ENCODE results near the gene NCOR2. TPM values are rescaled to one million over a fixed set of nuclear protein-coding genes. Genes with fewer than 3 reads are reported as not detected.
A peak's percentile ranks its signal among the peaks of the same experiment; 100 is the strongest.

Gene NCOR2
- total RNA-seq, 4 donors from 2014 or later = 72.1 to 460 (median 119) TPM

DNA sequence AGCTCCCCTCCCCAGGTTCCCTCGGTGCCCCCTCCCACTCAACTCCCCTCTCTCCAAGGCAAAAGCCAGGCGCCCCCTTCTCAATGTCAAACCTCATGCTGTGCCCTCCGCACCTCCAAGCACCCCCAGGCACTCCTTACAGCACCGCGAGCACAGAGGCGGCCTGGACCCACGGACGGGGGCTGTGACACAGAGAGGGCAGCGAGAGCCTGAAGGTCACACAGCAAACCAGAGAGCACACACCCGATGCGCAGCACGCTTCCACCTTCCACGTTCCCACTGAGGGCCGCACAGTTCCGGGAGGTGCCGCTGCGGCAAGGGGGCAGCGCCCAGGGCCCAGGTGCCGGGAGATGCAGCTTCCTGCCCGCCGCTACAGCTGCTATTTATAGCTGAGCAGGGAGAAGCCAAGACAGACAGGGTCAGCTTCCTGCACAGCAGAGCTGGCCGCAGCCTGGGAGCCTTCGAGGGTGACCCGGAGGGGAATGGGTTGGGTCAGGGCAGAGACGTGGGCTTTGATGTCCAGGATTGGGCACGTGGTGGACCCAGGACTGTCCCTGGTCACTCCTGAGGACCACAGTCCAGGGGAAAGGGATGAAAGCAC, 12.9 kb downstream of the NCOR2 start:
- peaks cover 24 to 75% (median 53%) of the 10 kb centered on the region in 4 donors for H3K4me1 ChIP-seq
- no peak for TF ChIP-seq POLR2A (IDR thresholded peaks at IDR 0.05)
- TF ChIP-seq EP300 (IDR thresholded peaks at IDR 0.05; ENCODE audit: low read depth) = no peak
- TF ChIP-seq, protein P1, sequence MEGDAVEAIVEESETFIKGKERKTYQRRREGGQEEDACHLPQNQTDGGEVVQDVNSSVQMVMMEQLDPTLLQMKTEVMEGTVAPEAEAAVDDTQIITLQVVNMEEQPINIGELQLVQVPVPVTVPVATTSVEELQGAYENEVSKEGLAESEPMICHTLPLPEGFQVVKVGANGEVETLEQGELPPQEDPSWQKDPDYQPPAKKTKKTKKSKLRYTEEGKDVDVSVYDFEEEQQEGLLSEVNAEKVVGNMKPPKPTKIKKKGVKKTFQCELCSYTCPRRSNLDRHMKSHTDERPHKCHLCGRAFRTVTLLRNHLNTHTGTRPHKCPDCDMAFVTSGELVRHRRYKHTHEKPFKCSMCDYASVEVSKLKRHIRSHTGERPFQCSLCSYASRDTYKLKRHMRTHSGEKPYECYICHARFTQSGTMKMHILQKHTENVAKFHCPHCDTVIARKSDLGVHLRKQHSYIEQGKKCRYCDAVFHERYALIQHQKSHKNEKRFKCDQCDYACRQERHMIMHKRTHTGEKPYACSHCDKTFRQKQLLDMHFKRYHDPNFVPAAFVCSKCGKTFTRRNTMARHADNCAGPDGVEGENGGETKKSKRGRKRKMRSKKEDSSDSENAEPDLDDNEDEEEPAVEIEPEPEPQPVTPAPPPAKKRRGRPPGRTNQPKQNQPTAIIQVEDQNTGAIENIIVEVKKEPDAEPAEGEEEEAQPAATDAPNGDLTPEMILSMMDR (IDR thresholded peaks at IDR 0.05) = no peak
- no peak for TF ChIP-seq POLR2AphosphoS5 (IDR thresholded peaks at IDR 0.05)
- intact Hi-C loops (cut with DNase I; ENCODE audit: low total_unique reads) = loop anchor here (5.0 kb wide), 1 partner anchor 37 kb away; no protein-coding TSS in a partner anchor
- no peak overlapping the region for H3K4me3 ChIP-seq
- no peak for DNase-seq
- H3K36me3 ChIP-seq = no peaks in the 10 kb centered on the region
- H3K27me3 ChIP-seq = no peaks in the 10 kb centered on the region
- in situ Hi-C loops (cut with MboI; ENCODE audit: low pct_ligation_motif_present in 1 of 4, low pct_unique_long_range_greater_than_20kb in 1 of 4, low sequenced_read_pairs in 3 of 4) = no loop called here
- H3K27ac ChIP-seq = no peak overlapping the region
- 83% methylated on average over 25 of the region's 26 CpGs; no CpG with 5 or more reads in 1 of the 2 donors for WGBS, 2 donors (ENCODE audit: low coverage in 1 of 2)
- H3K9me3 ChIP-seq = no peaks in the 10 kb centered on the region

DNA sequence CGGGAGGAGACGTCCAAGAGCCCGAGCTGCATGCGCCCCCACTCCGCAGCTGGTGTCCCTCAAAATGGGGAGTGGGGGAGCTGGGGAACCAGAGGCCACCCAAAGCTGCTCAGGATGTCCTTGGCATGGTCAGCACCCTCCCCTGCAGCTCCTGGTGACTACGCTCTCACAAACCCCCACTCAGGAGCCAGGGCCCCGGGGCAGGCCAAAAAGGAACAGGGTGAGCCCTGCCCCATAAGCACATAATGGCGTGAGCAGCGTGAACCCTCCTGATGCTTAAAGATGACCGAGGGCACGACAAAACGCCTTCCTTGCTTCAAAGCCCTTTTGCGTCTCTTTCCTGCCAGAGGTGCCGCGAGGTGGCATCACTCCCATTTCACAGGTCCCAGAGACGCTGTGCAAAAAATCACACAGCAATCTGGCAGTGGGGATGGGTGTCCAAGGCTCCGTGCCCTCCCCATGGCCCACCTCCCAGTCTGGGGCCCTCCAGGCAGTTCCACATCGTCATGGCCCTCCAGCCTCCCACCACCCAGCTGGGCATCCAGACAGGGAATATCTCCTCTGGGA, 13.5 kb downstream of the NCOR2 start:
- H3K27me3 ChIP-seq = no peaks in the 10 kb centered on the region
- intact Hi-C loops (cut with DNase I; ENCODE audit: low total_unique reads) = loop anchor here (5.0 kb wide), 1 partner anchor 37 kb away; no protein-coding TSS in a partner anchor
- WGBS, 2 donors (ENCODE audit: low coverage in 1 of 2) = 89% methylated on average over 18 of the region's 18 CpGs; no CpG with 5 or more reads in 1 of the 2 donors
- in situ Hi-C loops (cut with MboI; ENCODE audit: low pct_ligation_motif_present in 1 of 4, low pct_unique_long_range_greater_than_20kb in 1 of 4, low sequenced_read_pairs in 3 of 4) = no loop called here
- H3K27ac ChIP-seq = no peak overlapping the region
- H3K4me3 ChIP-seq = no peak overlapping the region
- H3K36me3 ChIP-seq = no peaks in the 10 kb centered on the region
- peaks cover 29 to 81% (median 59%) of the 10 kb centered on the region in 4 donors for H3K4me1 ChIP-seq
- no peak for DNase-seq
- no peaks in the 10 kb centered on the region for H3K9me3 ChIP-seq
- no peak for TF ChIP-seq POLR2A (IDR thresholded peaks at IDR 0.05)
- no peak for TF ChIP-seq POLR2AphosphoS5 (IDR thresholded peaks at IDR 0.05)
- TF ChIP-seq, protein P1 (IDR thresholded peaks at IDR 0.05) = no peak
- TF ChIP-seq EP300 (IDR thresholded peaks at IDR 0.05; ENCODE audit: low read depth) = no peak

DNA sequence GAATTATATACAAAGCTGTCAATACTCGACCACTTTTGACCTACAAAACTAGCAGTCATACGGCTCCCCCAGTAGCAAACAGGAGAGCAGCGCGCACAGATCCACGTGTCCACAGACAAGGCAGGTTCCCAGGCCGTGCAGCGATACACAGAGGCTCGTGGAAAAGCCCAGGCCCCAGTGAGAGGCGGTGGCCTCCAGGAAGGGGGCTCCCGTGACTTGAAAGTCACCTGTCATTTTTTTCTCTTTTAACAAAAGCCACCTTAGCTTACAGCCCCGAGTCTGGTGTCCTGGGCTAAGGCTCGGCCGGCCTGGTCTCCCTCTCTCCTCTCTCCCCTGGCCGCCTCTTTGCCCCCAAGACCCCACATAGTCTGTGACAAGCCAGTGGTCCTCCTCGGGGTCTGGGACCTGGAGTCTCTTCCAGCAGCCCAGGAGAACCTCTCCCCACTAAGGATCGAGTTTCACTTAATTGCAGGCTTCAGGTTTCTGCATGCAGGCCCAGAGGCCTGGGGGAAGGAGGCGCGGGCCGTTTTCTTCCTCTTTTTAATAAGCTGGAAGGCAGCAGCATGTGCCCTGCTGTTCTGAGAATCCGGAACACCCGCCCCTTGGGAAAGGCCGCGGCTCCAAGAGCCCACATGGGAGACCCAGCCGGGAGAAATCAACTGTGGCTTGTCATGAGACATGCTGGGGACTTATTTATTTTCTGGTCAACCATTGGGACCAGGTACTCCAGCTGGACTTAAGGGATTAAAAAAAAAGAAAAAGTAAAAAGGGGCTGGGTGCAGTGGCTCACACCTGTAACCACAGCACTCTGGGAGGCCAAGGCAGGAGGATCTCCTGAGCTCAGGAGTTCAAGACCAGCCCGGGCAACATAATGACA, 15.9 kb downstream of the NCOR2 start:
- Histone ChIP-seq H3K4me3 (no peak overlapping the region), H3K27ac (peak overlapping the region; percentile 68 to 77 (median 74)), H3K4me1 (peaks cover 34 to 77% (median 54%) of the 10 kb centered on the region in 4 donors), H3K27me3 (no peaks in the 10 kb centered on the region), H3K36me3 (no peaks in the 10 kb centered on the region), H3K9me3 (no peaks in the 10 kb centered on the region)
- 51 to 59% methylated on average over 11 to 25 of the region's 25 CpGs for WGBS, 2 donors (ENCODE audit: low coverage in 1 of 2)
- in situ Hi-C loops (cut with MboI; ENCODE audit: low pct_ligation_motif_present in 1 of 4, low pct_unique_long_range_greater_than_20kb in 1 of 4, low sequenced_read_pairs in 3 of 4) = no loop called here
- intact Hi-C loops (cut with DNase I; ENCODE audit: low total_unique reads) = loop anchor here (5.0 kb wide), 1 partner anchor 34 kb away; no protein-coding TSS in a partner anchor
- no peak for TF ChIP-seq POLR2A (IDR thresholded peaks at IDR 0.05)
- TF ChIP-seq, protein P1 (IDR thresholded peaks at IDR 0.05) = no peak
- TF ChIP-seq POLR2AphosphoS5 (IDR thresholded peaks at IDR 0.05) = no peak
- TF ChIP-seq EP300 (IDR thresholded peaks at IDR 0.05; ENCODE audit: low read depth) = no peak
- peak; percentile 42 for DNase-seq

All from transverse colon (tissue), 4 donors.